ENCODE data around the gene AGMO. TPM values are rescaled to one million over a fixed set of nuclear protein-coding genes. Genes with fewer than 3 reads are reported as not detected.
"Not testable (repeated sequence)": the region's sequence is repeated elsewhere in the genome, so short reads cannot be mapped to it uniquely, and the experiment has no call there.

AGMO gene
- polyA plus RNA-seq, 4 donors = 0.30 to 1.3 (median 0.73) TPM

DNA sequence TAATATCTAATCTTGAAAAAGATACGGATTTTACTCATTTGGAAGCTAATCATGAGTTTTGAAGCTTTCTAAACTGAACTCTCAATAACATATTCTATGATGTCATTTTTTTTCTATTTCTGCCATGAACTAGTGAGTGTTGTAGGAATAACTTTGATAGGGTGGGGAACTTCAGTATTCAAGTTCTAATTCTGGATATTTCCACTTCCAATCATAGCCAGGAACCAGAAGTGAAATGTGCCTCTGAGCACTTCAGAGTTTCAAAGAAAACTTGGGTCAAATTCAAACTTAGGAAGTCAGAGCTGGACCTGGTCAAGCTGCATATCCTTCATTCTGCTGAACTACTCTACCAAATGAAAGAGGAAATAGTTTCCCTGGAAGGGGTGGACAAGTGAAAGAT, 847 bp downstream of the AGMO start:
- DNase-seq (ENCODE audit: low read depth in 4 of 4, low spot score in 3 of 4) = no peak

DNA sequence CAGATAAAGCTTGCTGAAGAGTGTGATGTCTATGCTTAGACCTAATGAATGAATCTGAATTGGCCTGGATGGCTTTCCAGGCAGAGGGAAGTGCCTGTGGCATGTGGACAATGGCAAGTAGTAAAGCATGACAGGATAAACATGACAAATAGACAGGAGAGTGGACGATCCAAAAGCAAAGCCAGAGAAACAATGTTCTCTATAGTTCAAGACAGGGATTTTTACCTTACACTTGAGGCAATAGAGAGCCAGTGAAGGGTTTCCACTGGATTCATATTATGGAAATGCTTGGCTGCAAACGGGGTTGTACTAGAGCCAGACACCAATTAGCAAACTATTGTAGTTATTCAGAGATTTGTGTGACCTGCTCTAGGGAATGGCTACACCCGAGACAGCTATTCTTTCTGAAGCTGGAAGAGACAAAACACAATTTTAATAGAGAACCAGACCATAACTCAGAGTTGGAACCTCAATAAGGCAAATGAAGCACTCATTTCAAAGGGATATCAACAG, 2.3 kb downstream of the AGMO start:
- no peak for DNase-seq (ENCODE audit: low read depth in 4 of 4, low spot score in 3 of 4)

DNA sequence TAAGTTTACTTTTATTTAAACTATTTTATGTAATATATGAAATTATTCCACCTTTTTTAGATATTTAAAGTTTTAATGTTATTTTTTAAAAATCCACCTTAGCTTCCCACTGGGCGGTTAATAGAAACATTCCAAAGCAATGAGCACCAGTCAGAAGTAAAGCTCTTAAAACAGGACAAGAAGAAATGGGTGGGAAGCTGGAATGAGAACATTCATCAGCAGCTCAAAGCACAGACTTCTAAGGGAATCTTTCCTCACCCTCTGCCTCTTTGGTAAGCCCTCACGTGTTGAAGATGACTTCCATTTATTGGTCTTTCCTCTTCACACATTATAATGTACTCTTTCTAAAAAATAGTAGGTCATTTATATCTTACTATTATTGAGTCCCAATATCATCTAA, 3.1 kb downstream of the AGMO start:
- no peak for DNase-seq (ENCODE audit: low read depth in 4 of 4, low spot score in 3 of 4)

DNA sequence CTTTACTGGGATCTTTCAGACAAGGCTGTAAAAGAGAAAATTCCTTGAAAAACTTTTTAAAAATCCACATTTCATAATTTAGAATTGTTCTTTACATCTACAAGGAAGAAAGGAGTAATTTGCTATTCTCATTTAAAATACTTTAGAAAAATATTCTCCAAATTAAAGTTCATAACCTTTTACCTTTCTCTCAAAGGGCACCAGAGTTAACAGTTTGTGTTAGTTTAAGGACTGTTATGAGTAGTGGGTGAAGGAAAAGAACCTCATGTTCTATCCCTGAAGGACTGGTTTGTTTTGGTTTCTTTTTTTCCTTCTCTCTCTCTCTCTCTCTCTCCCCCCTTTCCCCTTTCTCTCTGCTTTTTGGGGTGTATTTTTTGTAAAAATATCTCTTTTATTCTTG, 4.1 kb downstream of the AGMO start:
- DNase-seq (ENCODE audit: low read depth in 4 of 4, low spot score in 3 of 4) = no peak

DNA sequence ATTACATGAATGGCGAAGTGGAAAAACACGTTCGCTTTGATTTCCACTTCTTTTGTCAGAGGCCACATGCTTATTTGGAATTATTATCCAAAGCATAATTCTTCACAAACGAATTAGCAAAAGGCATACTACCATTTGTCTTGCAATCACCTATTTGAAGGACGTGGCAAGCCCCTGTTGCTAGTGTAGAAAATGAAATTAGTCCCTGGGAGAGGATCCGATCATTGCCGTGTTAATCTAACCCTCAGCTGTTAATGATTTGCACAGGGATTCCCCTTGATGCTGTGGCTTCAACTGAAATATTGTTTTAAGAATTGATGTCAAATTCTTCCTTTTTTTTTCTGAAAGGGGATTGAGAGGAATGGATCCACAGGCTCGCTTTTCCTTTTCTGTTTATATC, 4.6 kb downstream of the AGMO start:
- DNase-seq (ENCODE audit: low read depth in 4 of 4, low spot score in 3 of 4) = no peak

DNA sequence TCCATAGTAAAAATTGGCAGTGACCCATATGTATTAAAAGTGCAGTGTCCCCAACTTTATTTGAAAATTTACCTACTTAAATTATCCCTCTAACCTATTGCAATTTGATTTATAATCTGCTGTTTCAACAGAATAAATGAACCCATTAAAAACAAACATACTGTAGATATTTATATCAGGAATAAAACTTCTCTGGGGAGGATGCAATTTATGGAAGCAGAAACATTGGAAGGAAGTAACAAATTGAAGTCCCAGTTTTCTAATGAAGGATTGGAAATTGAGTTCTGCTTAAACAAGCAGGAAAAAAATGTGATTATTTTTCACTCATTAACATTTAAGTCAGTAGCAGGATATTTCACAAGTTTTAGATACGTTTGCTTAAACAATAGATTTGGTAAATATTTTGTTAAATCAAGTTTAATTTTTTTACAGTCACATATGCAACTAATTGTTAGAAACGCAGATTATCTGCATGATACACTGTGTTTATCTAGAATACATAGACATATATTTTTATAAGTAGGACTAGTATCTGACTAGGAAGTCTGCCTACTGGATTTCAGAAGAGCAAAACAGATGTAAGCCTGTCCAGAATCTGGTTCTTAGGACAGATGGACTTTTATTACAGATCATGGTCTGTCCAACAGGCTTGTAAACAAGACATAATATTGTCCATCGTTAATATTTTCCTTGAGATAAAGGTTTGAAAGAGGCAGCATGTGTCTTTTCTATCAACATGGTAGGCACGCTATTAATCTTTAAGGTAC, 5.3 kb downstream of the AGMO start:
- DNase-seq (ENCODE audit: low read depth in 4 of 4, low spot score in 3 of 4) = no peak

DNA sequence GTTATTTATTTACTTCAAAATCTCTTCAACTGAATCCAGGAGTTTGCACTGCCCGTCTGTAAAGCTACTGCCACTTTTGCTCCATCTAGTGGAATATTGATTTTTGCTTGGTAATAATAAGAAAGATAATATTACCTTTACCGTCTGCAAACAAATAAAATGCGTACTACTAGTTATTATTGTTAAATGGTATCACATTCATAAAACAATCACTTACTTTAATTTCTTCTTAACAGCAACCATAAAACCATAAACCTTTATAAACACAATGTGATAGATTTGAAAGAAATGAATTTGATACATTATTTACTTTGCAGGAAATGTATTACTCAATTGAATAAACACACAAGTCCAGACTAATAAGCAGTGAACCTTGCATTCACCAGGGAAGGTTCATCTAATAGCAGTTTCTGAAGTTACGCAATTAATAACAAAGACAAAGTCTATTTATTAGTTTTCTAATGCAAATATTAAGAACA, 6.4 kb downstream of the AGMO start:
- DNase-seq (ENCODE audit: low read depth in 4 of 4, low spot score in 3 of 4) = no peak

DNA sequence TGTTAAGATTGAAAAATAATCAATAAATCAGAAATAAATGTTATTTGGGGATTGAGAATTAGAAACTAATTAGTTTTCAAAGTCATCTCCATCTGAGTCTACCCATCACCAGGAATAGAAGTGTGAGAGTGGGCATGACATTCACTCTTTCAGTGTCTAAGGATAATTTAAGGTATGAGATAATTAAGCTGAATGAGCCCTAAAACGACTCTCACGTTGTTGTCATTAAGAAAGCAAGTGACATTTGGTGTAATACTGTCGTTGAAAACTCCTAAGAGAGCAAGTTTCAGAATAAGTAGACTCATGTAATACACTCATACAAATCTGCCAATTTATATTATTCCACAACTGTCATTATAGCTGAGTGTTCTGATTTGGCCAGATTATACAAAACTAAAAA, 7.1 kb downstream of the AGMO start:
- no peak for DNase-seq (ENCODE audit: low read depth in 4 of 4, low spot score in 3 of 4)

DNA sequence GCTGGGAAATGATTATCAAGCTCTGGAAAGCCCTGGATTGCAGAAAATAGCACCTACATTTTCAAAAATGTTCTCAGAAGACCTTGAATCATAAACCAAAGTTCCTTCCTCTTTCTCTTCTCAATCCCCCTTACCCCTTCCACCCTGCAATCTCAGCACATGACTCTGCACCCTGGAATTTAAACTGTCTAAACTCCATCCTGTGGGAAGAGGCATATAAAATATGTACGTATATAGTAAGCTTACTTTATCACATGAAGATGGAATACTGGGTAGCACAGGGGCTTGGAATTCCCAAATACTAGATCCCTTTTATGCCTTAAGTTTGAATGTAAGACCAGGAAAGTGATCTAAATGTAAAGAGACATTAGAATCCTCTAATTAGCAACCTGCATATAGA, 7.7 kb downstream of the AGMO start:
- DNase-seq (ENCODE audit: low read depth in 4 of 4, low spot score in 3 of 4) = no peak

DNA sequence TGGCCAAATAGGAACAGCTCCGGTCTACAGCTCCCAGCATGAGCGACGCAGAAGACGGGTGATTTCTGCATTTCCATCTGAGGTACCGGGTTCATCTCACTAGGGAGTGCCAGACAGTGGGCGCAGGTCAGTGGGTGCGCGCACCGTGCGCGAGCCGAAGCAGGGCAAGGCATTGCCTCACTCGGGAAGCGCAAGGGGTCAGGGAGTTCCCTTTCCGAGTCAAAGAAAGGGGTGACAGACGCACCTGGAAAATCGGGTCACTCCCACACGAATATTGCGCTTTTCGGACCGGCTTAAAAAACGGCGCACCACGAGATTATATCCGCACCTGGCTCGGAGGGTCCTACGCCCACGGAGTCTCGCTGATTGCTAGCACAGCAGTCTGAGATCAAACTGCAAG, 14.5 kb downstream of the AGMO start:
- DNase-seq (ENCODE audit: low read depth in 4 of 4, low spot score in 3 of 4) = not testable (repeated sequence)

DNA sequence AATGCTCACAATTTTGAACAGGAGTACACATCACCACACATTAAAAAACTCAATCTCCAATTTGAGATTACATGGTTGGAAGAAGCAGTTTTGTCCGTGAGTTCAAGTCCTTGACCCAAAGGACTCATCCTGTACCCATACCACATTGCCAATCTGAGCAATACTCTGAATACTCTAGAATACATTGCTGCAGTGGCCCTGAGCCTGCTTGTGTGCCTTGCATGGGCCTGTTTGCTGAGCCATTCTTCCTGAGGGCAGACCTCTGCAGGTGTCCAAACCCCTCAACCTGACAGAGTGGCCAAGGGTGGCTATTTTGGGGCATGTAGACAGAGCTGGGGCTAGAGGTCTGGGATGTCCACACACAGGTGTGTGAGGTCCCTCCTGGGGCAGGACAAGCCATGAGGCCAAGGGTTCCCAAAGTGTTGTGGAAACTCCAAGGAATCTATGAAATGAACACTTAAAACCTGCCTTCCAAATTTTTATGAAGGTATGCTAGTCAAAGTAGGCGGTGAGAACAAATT, 15.5 kb downstream of the AGMO start:
- no peak for DNase-seq (ENCODE audit: low read depth in 4 of 4, low spot score in 3 of 4)

DNA sequence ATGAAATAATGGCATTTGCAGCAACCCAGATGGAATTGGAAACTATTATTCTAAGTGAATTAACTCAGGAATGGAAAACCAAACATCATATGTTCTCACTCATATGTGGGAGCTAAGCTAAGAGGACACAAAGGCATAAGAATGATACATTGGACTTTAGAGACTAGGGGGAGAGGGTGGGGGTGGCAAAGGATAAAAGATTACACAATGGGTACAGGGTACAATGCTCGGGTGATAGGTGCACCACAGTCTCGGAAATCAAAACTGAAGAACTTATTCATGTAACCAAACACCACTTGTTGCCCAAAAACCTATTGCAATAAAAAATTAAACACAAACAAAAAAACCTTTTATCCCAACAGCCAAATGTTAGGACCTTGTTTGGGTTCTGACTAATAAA, 17.8 kb downstream of the AGMO start:
- DNase-seq (ENCODE audit: low read depth in 4 of 4, low spot score in 3 of 4) = no peak

DNA sequence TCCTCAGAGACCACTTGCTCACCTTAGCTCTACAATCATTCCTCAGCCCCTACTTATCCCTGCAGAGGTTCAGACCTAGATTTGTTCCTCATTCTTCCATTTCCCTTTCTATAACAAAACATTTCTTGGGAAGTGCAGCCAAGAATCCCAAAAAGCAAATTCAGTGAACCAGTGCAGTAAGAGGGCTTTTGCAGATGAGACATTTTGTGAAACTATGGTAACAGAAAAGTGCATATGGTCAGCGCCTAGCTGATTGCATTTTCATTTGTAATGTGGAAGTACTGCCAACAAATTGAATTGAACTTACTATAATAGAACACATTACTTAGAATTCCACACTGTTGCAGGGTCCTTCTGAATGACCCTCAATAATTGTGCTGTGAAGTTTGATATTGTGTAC, 18.6 kb downstream of the AGMO start:
- DNase-seq (ENCODE audit: low read depth in 4 of 4, low spot score in 3 of 4) = no peak

DNA sequence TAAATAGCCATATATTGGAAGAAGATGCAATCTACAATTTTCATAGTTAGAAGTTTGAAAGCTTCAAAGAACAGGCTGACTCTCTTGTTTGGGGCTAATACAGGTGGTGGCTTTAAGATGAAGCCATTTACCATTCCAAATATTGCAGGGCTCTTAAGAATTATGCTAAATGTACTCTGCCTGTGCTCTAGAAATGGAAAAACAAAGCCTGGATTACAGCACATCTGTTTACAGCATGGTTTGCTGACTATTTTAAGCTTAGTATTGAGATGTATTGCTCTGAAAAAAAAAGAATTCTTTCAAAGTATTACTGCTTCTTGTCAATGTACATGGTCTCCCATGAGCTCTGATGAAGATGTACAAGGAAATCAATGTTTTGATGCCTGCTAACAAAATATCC, 34.2 kb downstream of the AGMO start:
- no peak for DNase-seq (ENCODE audit: low read depth in 4 of 4, low spot score in 3 of 4)

DNA sequence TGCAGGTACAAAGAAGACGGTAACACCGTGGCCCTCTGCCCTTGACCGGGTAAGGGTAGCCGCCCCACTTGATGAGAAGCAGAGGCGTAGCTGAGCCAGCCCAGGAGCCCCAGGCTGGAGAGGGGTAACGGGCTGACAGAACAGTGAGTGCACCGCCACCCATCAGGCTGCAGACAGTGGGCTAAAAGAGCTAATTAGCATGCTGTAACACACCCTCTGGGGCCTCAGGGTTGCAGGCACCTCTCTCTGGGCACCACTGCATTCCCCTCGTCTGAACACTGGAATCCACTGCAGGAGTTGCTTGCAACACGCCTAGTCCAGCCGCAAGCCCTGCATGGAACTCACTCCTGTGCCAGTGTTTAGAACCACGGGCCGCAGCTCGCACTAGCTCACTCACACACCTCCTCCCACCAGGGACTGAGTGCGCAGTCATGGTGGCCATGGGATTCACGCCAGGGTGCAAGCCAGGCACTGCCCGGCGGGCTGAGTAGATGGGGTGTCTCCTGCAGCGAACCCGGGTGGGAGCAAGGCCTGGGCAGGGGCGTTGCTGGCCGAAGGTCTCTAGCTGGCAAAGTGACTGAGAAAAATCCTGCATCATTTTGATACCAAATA, 36.1 kb downstream of the AGMO start:
- no peak for DNase-seq (ENCODE audit: low read depth in 4 of 4, low spot score in 3 of 4)

DNA sequence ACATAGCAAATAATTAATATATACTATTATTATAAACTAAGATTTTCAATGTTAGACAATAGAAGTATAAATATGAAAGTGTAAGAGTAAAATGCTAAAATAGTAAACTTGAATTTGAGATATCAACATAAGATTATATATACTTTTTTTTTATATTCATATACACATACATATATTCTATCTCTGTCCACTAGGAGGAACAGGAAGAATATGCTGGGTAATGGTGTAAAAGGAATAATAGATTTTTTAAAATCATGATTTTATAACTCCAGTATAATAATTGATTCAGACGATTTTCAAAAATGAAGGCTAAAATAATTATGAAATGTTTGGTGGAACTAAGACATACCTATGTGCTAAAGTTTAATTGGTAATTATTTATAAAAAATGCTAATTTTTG, 37.7 kb downstream of the AGMO start:
- no peak for DNase-seq (ENCODE audit: low read depth in 4 of 4, low spot score in 3 of 4)

DNA sequence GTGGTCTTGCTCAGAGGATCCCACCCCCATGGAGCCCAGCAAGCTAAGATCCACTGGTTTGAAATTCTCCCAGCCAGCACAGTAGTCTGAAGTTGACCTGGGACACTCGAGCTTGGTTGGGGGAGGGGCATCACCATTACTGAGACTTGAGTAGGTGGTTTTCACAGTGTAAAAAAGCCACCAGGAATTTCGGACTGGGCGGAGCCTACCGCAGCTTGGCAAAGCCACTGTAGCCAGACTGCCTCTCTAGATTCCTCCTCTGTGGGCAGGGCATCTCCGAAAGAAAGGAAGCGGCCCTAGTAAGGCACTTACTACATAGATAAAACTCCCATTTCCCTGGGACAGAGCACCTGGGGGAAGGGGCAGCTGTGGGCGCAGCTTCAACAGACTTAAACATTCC, 44.0 kb downstream of the AGMO start:
- DNase-seq (ENCODE audit: low read depth in 4 of 4, low spot score in 3 of 4) = not testable (repeated sequence)

DNA sequence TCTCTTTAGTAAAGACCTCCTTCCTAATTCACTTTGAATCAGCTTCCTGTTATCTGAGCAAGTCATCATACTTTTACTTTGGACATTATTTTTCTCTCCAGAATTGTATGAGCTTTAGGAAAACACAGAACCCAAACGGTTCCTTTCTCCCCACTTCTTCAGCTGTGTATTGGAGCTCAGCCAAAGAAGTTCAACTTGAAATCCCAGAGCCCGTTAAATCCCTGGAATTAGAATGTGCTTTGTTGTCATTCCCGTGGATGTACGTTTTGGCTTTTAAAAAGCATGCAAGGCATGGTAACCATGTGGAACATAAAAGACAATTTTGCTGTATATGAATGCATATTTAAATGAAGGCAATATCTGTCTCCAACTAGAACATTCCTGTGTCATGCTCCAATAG, 46.6 kb downstream of the AGMO start:
- DNase-seq (ENCODE audit: low read depth in 4 of 4, low spot score in 3 of 4) = no peak

DNA sequence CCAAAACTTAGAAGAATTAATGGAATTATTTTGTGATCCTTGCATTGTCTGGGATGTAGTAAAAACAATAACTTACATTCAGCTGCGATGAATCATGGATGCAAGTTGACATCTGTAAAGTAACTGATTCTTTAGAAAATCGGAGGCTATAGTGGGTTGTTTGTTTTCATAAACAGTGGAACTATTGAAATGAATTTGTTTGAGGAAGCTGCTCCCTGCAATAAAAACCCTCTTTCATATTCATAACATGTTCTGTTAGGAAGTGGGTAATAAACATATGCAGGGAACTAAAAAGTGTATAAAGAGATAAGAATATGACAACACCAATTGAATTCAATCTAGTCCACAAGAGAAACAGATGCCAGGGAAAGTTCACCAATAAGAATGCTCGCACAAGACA, 53.6 kb downstream of the AGMO start:
- DNase-seq (ENCODE audit: low read depth in 4 of 4, low spot score in 3 of 4) = no peak

DNA sequence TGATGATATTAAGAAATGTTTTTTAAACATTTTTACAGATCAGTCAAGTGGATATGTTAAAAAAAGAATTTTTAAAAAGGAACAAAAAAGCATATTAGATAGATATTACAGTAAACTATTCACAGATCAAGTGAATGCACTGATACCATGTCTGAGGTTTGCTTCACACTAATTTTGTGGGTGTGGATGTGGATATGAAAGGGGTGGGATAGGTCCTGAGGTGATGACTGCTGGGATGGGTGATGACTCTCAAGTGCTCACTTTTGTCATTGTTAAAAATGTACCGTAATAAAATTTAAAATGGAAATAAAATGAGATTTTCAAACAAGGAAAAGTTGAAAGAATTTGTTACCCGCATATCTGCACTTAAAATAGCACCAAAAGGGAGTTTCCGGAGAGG, 54.1 kb downstream of the AGMO start:
- DNase-seq (ENCODE audit: low read depth in 4 of 4, low spot score in 3 of 4) = no peak

DNA sequence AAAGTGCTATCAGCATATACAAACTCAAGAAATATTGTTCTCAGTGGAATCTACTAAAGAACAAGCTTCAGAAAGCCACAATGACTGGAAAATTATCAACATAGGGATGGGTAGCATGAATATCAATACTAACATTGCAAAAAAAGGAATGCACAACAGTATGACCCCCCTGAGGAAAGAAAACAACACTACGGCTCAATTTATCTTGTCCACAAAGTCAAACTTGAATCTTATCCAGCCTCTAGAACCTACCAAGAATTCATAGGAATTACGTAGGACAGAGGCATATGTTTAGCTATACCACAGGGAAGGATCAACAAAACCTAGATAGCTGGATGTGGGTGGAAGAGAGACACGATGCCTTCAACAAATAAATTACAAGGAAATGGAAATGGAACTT, 54.6 kb downstream of the AGMO start:
- no peak for DNase-seq (ENCODE audit: low read depth in 4 of 4, low spot score in 3 of 4)

DNA sequence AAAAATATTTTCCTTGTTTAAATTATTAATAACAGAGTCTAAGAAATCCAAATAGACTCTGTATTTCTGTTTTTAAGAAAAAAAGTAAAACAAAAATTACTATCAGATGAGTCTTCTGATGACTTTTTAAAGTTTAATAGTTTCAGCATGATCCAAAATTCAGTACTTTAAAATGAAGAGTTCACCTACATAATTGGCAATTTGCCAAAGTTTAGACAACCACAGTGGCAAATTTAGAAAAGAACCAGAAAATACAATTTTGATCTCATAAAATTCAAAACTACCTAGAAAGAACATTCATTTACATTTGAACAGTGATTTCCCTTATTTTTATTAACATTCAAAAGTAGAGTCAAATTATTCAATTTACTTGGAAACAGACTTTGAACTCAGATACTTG, 56.1 kb downstream of the AGMO start:
- no peak for DNase-seq (ENCODE audit: low read depth in 4 of 4, low spot score in 3 of 4)
